Neural cell (in vitro differentiated cells): ENCODE results near the gene F11R.
"Not testable (repeated sequence)": the region's sequence is repeated elsewhere in the genome, so short reads cannot be mapped to it uniquely, and the experiment has no call there.

ENCODE experiments used
- EP300 ChIP-seq: fragments of 450-650 bp; conservative IDR thresholded peaks from 2 replicates; pipeline ENCODE4 v1.6.1; 2014; ENCODE audit warnings: antibody characterized with exemption, mild to moderate bottlenecking, moderate library complexity; ENCODE audit not compliant: poor library complexity, severe bottlenecking
- EZH2 ChIP-seq: fragments of 200-600, 300-800 bp; shearing (Covaris generic), sonication (generic); IDR thresholded peaks from 2 replicates; pipeline ENCODE4 v1.6.1; 2014; ENCODE audit warnings: antibody characterized with exemption, low read length, borderline replicate concordance, mild to moderate bottlenecking; ENCODE audit not compliant: insufficient read depth, poor library complexity, severe bottlenecking
- MXI1 ChIP-seq: fragments of 450-650 bp; conservative IDR thresholded peaks from 2 replicates; pipeline ENCODE4 v1.6.1; 2014; ENCODE audit warnings: antibody characterized with exemption, mild to moderate bottlenecking; ENCODE audit not compliant: poor library complexity, severe bottlenecking
- POLR2AphosphoS5 ChIP-seq: IDR thresholded peaks from 2 replicates; pipeline ENCODE4 v1.6.1; 2012
- RAD21 ChIP-seq: fragments of 450-650 bp; conservative IDR thresholded peaks from 2 replicates; pipeline ENCODE4 v1.6.1; 2014; ENCODE audit warnings: antibody characterized with exemption, mild to moderate bottlenecking, moderate library complexity
- REST ChIP-seq: IDR thresholded peaks from 2 replicates; pipeline ENCODE4 v1.6.1; 2012; ENCODE audit warnings: borderline replicate concordance
- SMC3 ChIP-seq: fragments of 450-650 bp; conservative IDR thresholded peaks from 2 replicates; pipeline ENCODE4 v1.6.1; 2014; ENCODE audit warnings: antibody characterized with exemption, mild to moderate bottlenecking, moderate library complexity; ENCODE audit not compliant: poor library complexity
- TAF1 ChIP-seq: IDR thresholded peaks from 2 replicates; pipeline ENCODE4 v1.6.1; 2012; ENCODE audit warnings: low read depth
- TF ChIP-seq, protein P1 (sequence below): fragments of 450-650 bp; IDR thresholded peaks from 2 replicates; pipeline ENCODE4 v1.5.1; 2014; ENCODE audit warnings: antibody characterized with exemption, mild to moderate bottlenecking, moderate library complexity; ENCODE audit not compliant: poor library complexity, severe bottlenecking

- not testable (repeated sequence) for TF ChIP-seq EP300, EZH2, POLR2AphosphoS5, REST, MXI1, TAF1, SMC3, RAD21
- TF ChIP-seq, protein P1, sequence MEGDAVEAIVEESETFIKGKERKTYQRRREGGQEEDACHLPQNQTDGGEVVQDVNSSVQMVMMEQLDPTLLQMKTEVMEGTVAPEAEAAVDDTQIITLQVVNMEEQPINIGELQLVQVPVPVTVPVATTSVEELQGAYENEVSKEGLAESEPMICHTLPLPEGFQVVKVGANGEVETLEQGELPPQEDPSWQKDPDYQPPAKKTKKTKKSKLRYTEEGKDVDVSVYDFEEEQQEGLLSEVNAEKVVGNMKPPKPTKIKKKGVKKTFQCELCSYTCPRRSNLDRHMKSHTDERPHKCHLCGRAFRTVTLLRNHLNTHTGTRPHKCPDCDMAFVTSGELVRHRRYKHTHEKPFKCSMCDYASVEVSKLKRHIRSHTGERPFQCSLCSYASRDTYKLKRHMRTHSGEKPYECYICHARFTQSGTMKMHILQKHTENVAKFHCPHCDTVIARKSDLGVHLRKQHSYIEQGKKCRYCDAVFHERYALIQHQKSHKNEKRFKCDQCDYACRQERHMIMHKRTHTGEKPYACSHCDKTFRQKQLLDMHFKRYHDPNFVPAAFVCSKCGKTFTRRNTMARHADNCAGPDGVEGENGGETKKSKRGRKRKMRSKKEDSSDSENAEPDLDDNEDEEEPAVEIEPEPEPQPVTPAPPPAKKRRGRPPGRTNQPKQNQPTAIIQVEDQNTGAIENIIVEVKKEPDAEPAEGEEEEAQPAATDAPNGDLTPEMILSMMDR: not testable (repeated sequence)
Measured at GRCh38 chr1:161022432-161022831, 1.5 kb upstream of the F11R start.
